Caco-2 (cell line): Measurements from ENCODE around the gene HSPE1. TPM values are rescaled to one million over a fixed set of nuclear protein-coding genes. Genes with fewer than 3 reads are reported as not detected.
A peak's percentile ranks its signal among the peaks of the same experiment; 100 is the strongest.

Experiments
- BruUV-seq: library from RNA; stranded (reverse); fragments of 400-500 nt; replicated peaks from 2 replicates; lab custom pipeline; 2021; lab: Mats Ljungman, UMichigan
- CTCF ChIA-PET: fragments of 300-600 bp; sonication (Branson Sonifier 250); formaldehyde crosslinking; loops from one replicate; lab custom pipeline; 2022; ENCODE audit warnings: antibody characterized with exemption; lab: Charles Lee
- POLR2A ChIA-PET: fragments of 300-600 bp; sonication (Branson Sonifier 250); formaldehyde crosslinking; loops from one replicate; lab custom pipeline; 2022; ENCODE audit warnings: antibody characterized with exemption; lab: Charles Lee
- DNase-seq, 2 experiments: peaks; one replicate each; pipeline versions ENCODE4 v3.0.0 to v3.0.0-alpha.2; 2020 to 2022
- H3K27me3 ChIP-seq: replicated peaks from 2 replicates; pipeline ENCODE4 v1.6.0; 2011; ENCODE audit warnings: low read length; ENCODE audit not compliant: control insufficient read depth, insufficient read depth
- H3K36me3 ChIP-seq: 2 replicates; pipeline ENCODE4 v1.5.1; 2011; ENCODE audit warnings: low read length; ENCODE audit not compliant: control insufficient read depth, insufficient read depth
- H3K4me1 ChIP-seq: fragments of 250-450 bp; sonication (Bioruptor Pico); 2 replicates; pipeline ENCODE4 v1.5.1; 2020; ENCODE audit warnings: mild to moderate bottlenecking
- H3K4me3 ChIP-seq: 2 replicates; pipeline ENCODE4 v1.5.1; 2011; ENCODE audit warnings: low read depth, mild to moderate bottlenecking, control low read depth, low read length
- H3K9me3 ChIP-seq: fragments of 250-450 bp; sonication (Bioruptor Pico); 2 replicates; pipeline ENCODE4 v1.5.1; 2020; ENCODE audit warnings: mild to moderate bottlenecking, moderate library complexity
- H3K27ac Mint-ChIP-seq: one replicate; pipeline ENCODE4 v1.8.0; 2022; ENCODE audit warnings: mixed read lengths; ENCODE audit not compliant: unreplicated experiment
- H3K27me3 Mint-ChIP-seq: one replicate; pipeline ENCODE4 v1.8.0; 2022; ENCODE audit warnings: mixed read lengths; ENCODE audit not compliant: insufficient read depth, unreplicated experiment
- H3K36me3 Mint-ChIP-seq: one replicate; pipeline ENCODE4 v1.8.0; 2022; ENCODE audit warnings: mild to moderate bottlenecking, mixed read lengths; ENCODE audit not compliant: insufficient read depth, unreplicated experiment
- H3K4me1 Mint-ChIP-seq: one replicate; pipeline ENCODE4 v1.8.0; 2022; ENCODE audit warnings: low read depth, mixed read lengths; ENCODE audit not compliant: unreplicated experiment
- H3K4me3 Mint-ChIP-seq: one replicate; pipeline ENCODE4 v1.8.0; 2022; ENCODE audit warnings: mild to moderate bottlenecking, moderate library complexity, mixed read lengths; ENCODE audit not compliant: unreplicated experiment
- H3K9me3 Mint-ChIP-seq: one replicate; pipeline ENCODE4 v1.8.0; 2022; ENCODE audit warnings: mixed read lengths; ENCODE audit not compliant: unreplicated experiment
- intact Hi-C: fragments of 100-400 bp; cut with micrococcal nuclease; formaldehyde crosslinking; loops from one replicate; pipeline ENCODE4 v1.10.0; 2022; ENCODE audit not compliant: unreplicated experiment
- total RNA-seq: library from RNA; stranded (reverse); gene quantifications from 2 replicates; pipeline ENCODE4 v1.2.3, GENCODE V29; 2022
- TF ChIP-seq, protein P1 (sequence below), 2 experiments: fragments of 200-600 bp in 1 of 2; IDR thresholded peaks; 1 replicate in 1 of 2; 2 replicates in 1 of 2; pipeline versions ENCODE4 v1.5.1 to v1.8.0; 2011 to 2022; ENCODE audit warnings: antibody characterized with exemption in 1 of 2, control low read depth in 1 of 2, inconsistent platforms in 1 of 2, low read depth in 1 of 2, low read length in 1 of 2, mild to moderate bottlenecking in 1 of 2, moderate library complexity in 1 of 2; ENCODE audit not compliant: insufficient read depth in 1 of 2, severe bottlenecking in 1 of 2, unreplicated experiment in 1 of 2

The HSPE1 gene
- total RNA-seq, 1 experiment from 2014 or later, result 340 TPM

DNA sequence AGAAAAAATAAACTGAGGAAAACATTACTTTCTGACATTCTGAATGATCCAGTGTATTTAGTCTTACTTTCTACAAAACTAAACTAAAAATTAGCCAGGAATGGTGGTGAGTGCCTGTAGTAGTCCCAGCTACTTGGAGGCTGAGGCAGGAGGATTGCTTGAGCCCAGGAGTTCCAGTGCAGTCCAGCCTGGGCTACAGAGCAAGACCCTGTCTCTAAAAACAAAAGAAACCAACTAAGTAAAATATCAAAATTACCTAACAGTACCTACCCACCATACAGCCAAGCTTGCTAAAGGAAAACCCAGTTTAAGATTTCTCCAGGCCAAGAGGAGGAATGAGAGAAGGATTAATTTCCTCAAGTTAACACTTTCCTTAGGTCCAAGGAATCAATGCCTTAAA lies 3.5 kb upstream of the HSPE1 start:
- Histone ChIP-seq H3K4me3 (no peak overlapping the region), H3K27me3 (no peaks in the 10 kb centered on the region), H3K9me3 (no peaks in the 10 kb centered on the region), H3K36me3 (peaks cover 2% of the 10 kb centered on the region; the same call in 1 of the 2 replicates), H3K4me1 (peaks cover 33% of the 10 kb centered on the region)
- intact Hi-C loops, result loop anchor here (5.0 kb wide), 1 partner anchor 281 kb away; no protein-coding TSS in a partner anchor
- ChIA-PET POLR2A (no interaction called here), CTCF (no interaction called here)
- Mint-ChIP-seq H3K27me3 (no peaks in the 10 kb centered on the region), H3K36me3 (peaks cover 98% of the 10 kb centered on the region), H3K9me3 (no peaks in the 10 kb centered on the region), H3K4me3 (peak overlapping the region; percentile 95), H3K4me1 (no peaks in the 10 kb centered on the region), H3K27ac (no peak overlapping the region)
- no TSS peak for BruUV-seq
- TF ChIP-seq, protein P1, sequence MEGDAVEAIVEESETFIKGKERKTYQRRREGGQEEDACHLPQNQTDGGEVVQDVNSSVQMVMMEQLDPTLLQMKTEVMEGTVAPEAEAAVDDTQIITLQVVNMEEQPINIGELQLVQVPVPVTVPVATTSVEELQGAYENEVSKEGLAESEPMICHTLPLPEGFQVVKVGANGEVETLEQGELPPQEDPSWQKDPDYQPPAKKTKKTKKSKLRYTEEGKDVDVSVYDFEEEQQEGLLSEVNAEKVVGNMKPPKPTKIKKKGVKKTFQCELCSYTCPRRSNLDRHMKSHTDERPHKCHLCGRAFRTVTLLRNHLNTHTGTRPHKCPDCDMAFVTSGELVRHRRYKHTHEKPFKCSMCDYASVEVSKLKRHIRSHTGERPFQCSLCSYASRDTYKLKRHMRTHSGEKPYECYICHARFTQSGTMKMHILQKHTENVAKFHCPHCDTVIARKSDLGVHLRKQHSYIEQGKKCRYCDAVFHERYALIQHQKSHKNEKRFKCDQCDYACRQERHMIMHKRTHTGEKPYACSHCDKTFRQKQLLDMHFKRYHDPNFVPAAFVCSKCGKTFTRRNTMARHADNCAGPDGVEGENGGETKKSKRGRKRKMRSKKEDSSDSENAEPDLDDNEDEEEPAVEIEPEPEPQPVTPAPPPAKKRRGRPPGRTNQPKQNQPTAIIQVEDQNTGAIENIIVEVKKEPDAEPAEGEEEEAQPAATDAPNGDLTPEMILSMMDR (IDR thresholded peaks at IDR 0.05; ENCODE audit: insufficient read depth in 1 of 2, low read depth in 1 of 2, low read length in 1 of 2, severe bottlenecking in 1 of 2, unreplicated experiment in 1 of 2), result no peak
- no peak for DNase-seq

DNA sequence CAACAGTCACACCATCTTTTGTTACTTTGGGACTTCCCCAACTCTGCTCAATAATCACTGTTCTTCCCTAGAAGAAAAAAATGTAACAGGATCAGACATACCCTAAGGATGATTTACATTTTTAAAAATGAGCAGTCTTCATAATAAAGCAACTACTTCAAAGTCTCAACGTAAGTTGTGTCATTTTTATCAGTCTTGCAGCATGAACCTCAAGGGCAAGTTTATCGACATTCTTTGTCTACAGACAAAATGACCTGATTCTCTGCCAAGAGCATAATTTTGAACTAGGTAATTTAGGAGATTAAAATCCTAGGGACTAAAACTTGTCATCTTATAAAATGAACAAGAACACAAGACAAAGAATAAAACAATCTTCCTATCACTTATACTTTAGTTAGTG lies 2.9 kb upstream of the HSPE1 start:
- H3K4me3 ChIP-seq, result no peak overlapping the region
- ChIA-PET POLR2A (no interaction called here), CTCF (no interaction called here)
- peaks cover 2% of the 10 kb centered on the region; the same call in 1 of the 2 replicates for H3K36me3 ChIP-seq
- peak overlapping the region; percentile 97 for H3K27ac Mint-ChIP-seq
- no peaks in the 10 kb centered on the region for H3K27me3 ChIP-seq
- H3K9me3 ChIP-seq, result no peaks in the 10 kb centered on the region
- no peaks in the 10 kb centered on the region for H3K27me3 Mint-ChIP-seq
- BruUV-seq, result no TSS peak
- TF ChIP-seq, protein P1 (IDR thresholded peaks at IDR 0.05; ENCODE audit: insufficient read depth in 1 of 2, low read depth in 1 of 2, low read length in 1 of 2, severe bottlenecking in 1 of 2, unreplicated experiment in 1 of 2), result no peak
- intact Hi-C loops, result loop anchor here (5.0 kb wide), 1 partner anchor 280 kb away; no protein-coding TSS in a partner anchor
- DNase-seq, result no peak
- H3K9me3 Mint-ChIP-seq, result no peaks in the 10 kb centered on the region
- peaks cover 100% of the 10 kb centered on the region for H3K36me3 Mint-ChIP-seq
- H3K4me1 ChIP-seq, result peaks cover 40% of the 10 kb centered on the region
- peak overlapping the region; percentile 95 for H3K4me3 Mint-ChIP-seq
- peaks cover 4% of the 10 kb centered on the region for H3K4me1 Mint-ChIP-seq

DNA sequence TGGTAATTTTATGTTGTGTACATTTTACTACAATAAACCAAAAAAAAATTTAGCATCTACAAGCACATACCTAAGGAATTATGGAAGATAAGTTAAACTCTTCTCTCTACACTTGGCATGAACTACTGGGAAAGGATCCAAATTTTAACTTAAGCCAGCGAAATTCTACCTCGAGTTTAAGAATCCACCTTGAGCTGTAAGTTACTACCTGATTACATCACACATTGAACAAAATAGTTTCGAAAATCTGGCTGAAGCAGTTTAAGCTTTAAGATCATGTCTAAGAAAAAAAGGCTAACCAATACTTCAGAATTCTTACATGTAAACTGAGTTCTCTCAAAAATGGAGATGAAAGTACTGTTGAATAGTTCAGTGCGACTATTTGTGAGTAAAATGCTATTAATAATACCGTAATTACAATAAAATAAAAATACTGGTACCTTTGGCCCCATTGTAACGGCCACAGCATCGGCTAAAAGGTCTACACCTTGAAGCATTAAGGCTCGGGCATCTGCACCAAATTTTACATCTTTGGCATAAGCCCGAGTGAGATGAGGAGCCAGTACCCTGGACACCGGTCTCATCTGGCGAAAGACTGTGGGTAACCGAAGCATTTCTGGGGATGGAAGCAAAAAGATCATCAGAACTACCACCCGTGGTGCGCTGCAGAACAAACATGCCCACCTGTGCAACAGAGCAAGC lies 1.8 kb upstream of the HSPE1 start:
- ChIA-PET POLR2A (interaction anchor here (1.5 to 2.8 kb wide), 2 partner anchors 46 to 64 kb away, joined by 5 to 64 read pairs; partner anchors contain the start of genes COQ10B and SF3B1), CTCF (interaction anchor here (1.1 kb wide), 1 partner anchor 45 kb away, joined by 3 read pairs; the partner anchor contains the start of gene COQ10B)
- no peaks in the 10 kb centered on the region for H3K9me3 ChIP-seq
- DNase-seq, result no peak
- Mint-ChIP-seq H3K36me3 (peaks cover 97% of the 10 kb centered on the region), H3K4me1 (peaks cover 7% of the 10 kb centered on the region), H3K27ac (peak overlapping the region; percentile 97), H3K4me3 (peak overlapping the region; percentile 95), H3K27me3 (no peaks in the 10 kb centered on the region), H3K9me3 (no peaks in the 10 kb centered on the region)
- peak overlapping the region; percentile 91 for H3K4me3 ChIP-seq
- intact Hi-C loops, result loop anchor here (5.0 kb wide), 1 partner anchor 279 kb away; no protein-coding TSS in a partner anchor
- H3K36me3 ChIP-seq, result peaks cover 2% of the 10 kb centered on the region; the same call in 1 of the 2 replicates
- TF ChIP-seq, protein P1 (IDR thresholded peaks at IDR 0.05; ENCODE audit: insufficient read depth in 1 of 2, low read depth in 1 of 2, low read length in 1 of 2, severe bottlenecking in 1 of 2, unreplicated experiment in 1 of 2), result no peak
- no peaks in the 10 kb centered on the region for H3K27me3 ChIP-seq
- TSS peak; percentile 36 for BruUV-seq
- H3K4me1 ChIP-seq, result peaks cover 49% of the 10 kb centered on the region
